Calu3 (cell line): Measurements from ENCODE around the gene GALNS. TPM values are rescaled to one million over a fixed set of nuclear protein-coding genes. Genes with fewer than 3 reads are reported as not detected.

Source experiments
- Bru-seq: library from RNA; stranded (reverse); fragments of 400-500 nt; gene quantifications from one replicate; lab custom pipeline; 2021; lab: Mats Ljungman, UMichigan
- BruChase-seq, 2 experiments: library from RNA; stranded (reverse); fragments of 400-500 nt; gene quantifications; one replicate each; lab custom pipeline; 2021; lab: Mats Ljungman, UMichigan
- BruUV-seq: library from RNA; stranded (reverse); fragments of 400-500 nt; replicated peaks from 2 replicates; lab custom pipeline; 2021; lab: Mats Ljungman, UMichigan
- CTCF ChIA-PET: fragments of 300-600 bp; sonication (Branson Sonifier 250); formaldehyde crosslinking; loops from one replicate; lab custom pipeline; 2022; ENCODE audit warnings: antibody characterized with exemption; lab: Charles Lee
- DNase-seq: peaks from one replicate; pipeline ENCODE4 v3.0.0; 2022
- H3K27ac Mint-ChIP-seq: one replicate; pipeline ENCODE4 v1.8.0; 2022; ENCODE audit warnings: mixed read lengths; ENCODE audit not compliant: unreplicated experiment
- H3K27me3 Mint-ChIP-seq: one replicate; pipeline ENCODE4 v1.8.0; 2022; ENCODE audit warnings: mixed read lengths; ENCODE audit not compliant: unreplicated experiment
- H3K36me3 Mint-ChIP-seq: one replicate; pipeline ENCODE4 v1.8.0; 2022; ENCODE audit warnings: mild to moderate bottlenecking, moderate library complexity, mixed read lengths; ENCODE audit not compliant: insufficient read depth, unreplicated experiment
- H3K4me1 Mint-ChIP-seq: one replicate; pipeline ENCODE4 v1.8.0; 2022; ENCODE audit warnings: mild to moderate bottlenecking, low read depth, mixed read lengths; ENCODE audit not compliant: unreplicated experiment
- H3K4me3 Mint-ChIP-seq: one replicate; pipeline ENCODE4 v1.8.0; 2022; ENCODE audit warnings: mild to moderate bottlenecking, low read depth, moderate library complexity, mixed read lengths; ENCODE audit not compliant: unreplicated experiment
- H3K9me3 Mint-ChIP-seq: one replicate; pipeline ENCODE4 v1.8.0; 2022; ENCODE audit warnings: low read depth, mixed read lengths; ENCODE audit not compliant: unreplicated experiment
- CTCF ChIP-seq: fragments of 200-600 bp; IDR thresholded peaks from one replicate; pipeline ENCODE4 v1.8.0; 2022; ENCODE audit warnings: antibody characterized with exemption; ENCODE audit not compliant: unreplicated experiment
- intact Hi-C: fragments of 100-400 bp; cut with micrococcal nuclease; formaldehyde crosslinking; loops from one replicate; pipeline ENCODE4 v1.10.0; 2022; ENCODE audit not compliant: unreplicated experiment
- long read RNA-seq: library from polyadenylated mRNA; stranded (forward); transcript quantifications from one replicate; pipeline ENCODE4 v2.0.0, GENCODE V29; 2022
- total RNA-seq: library from RNA; stranded (reverse); gene quantifications from 2 replicates; pipeline ENCODE4 v1.2.3, GENCODE V29; 2022

Gene GALNS
- total RNA-seq (50.4 and 55.0 TPM in 2 replicates), Bru-seq, nascent RNA (percentile 50 among the genes with signal in this experiment), BruChase-seq, experiment 1, labeled RNA remaining after a 6-hour chase (percentile 73 among the genes with signal in this experiment), BruChase-seq, experiment 2, labeled RNA remaining after a 2-hour chase (percentile 68 among the genes with signal in this experiment)
- long read RNA-seq, full-length matches to known transcripts, result 57 of 84 reads
- long read RNA-seq, partial matches to known transcripts, result 11 of 84 reads
- long read RNA-seq, other reads (novel, unspliced or antisense), result 16 of 84 reads

- no TSS peak for BruUV-seq
- H3K9me3 Mint-ChIP-seq, result no peaks in the 10 kb centered on the region
- TF ChIP-seq CTCF, result no peak
- peak; percentile 100 for DNase-seq
- H3K4me1 Mint-ChIP-seq, result peaks cover 17% of the 10 kb centered on the region
- CTCF ChIA-PET, result interaction anchor here (0.5 to 1.9 kb wide), 10 partner anchors 23 to 310 kb away, joined by 3 to 15 read pairs (median 6); partner anchors contain the start of gene APRT
- peak within 1 kb of the TSS; percentile 89 for H3K4me3 Mint-ChIP-seq
- peaks cover 23% of the 10 kb centered on the region for H3K36me3 Mint-ChIP-seq
- intact Hi-C loops, result no loop called here
- peak within 1 kb of the TSS; percentile 97 for H3K27ac Mint-ChIP-seq
- no peaks in the 10 kb centered on the region for H3K27me3 Mint-ChIP-seq
These were observed at the start of gene GALNS, which contains the start of gene TRAPPC2L for GRCh38 chr16:88856828-88857727. Gene GALNS (minus strand): TSS chr16:88856947. CDS start chr16:88856877, 70 bp downstream. Gene TRAPPC2L (plus strand): TSS chr16:88857127. CDS start chr16:88857151, 24 bp downstream.

- peaks cover 4% of the 10 kb centered on the region for H3K36me3 Mint-ChIP-seq
- intact Hi-C loops, result no loop called here
- H3K9me3 Mint-ChIP-seq, result no peaks in the 10 kb centered on the region
- no peak for TF ChIP-seq CTCF
- peaks cover 69% of the 10 kb centered on the region for H3K27me3 Mint-ChIP-seq
- DNase-seq, result no peak
- CTCF ChIA-PET, result interaction anchor here (0.7 kb wide), 1 partner anchor 32 kb away, joined by 6 read pairs; no protein-coding TSS in a partner anchor
- no peak overlapping the region for H3K4me3 Mint-ChIP-seq
- H3K27ac Mint-ChIP-seq, result no peak overlapping the region
- BruUV-seq, result no TSS peak
- peaks cover 8% of the 10 kb centered on the region for H3K4me1 Mint-ChIP-seq
These were observed 49.3 kb upstream of the GALNS start for GRCh38 chr16:88906020-88906419.

GRCh38 chr16:88905563-88905962 is 48.8 kb upstream of the GALNS start:
- intact Hi-C loops, result no loop called here
- no peak for TF ChIP-seq CTCF
- Mint-ChIP-seq H3K4me1 (peaks cover 7% of the 10 kb centered on the region), H3K9me3 (no peaks in the 10 kb centered on the region), H3K36me3 (peaks cover 4% of the 10 kb centered on the region), H3K27ac (no peak overlapping the region), H3K4me3 (no peak overlapping the region), H3K27me3 (peaks cover 69% of the 10 kb centered on the region)
- CTCF ChIA-PET, result interaction anchor here (0.6 to 0.7 kb wide), 3 partner anchors 32 to 440 kb away, joined by 5 to 6 read pairs (median 5); no protein-coding TSS in a partner anchor
- BruUV-seq, result no TSS peak
- no peak for DNase-seq

- no TSS peak for BruUV-seq
- TF ChIP-seq CTCF, result no peak
These were observed 48.1 kb upstream of the GALNS start for GRCh38 chr16:88904676-88905365.

More at GRCh38 chr16:88904676-88905365, 48.1 kb upstream of the GALNS start:
- CTCF ChIA-PET, result interaction anchor here (0.6 kb wide), 2 partner anchors 185 to 441 kb away, joined by 5 read pairs; no protein-coding TSS in a partner anchor
- no peak for DNase-seq
- no peaks in the 10 kb centered on the region for H3K4me1 Mint-ChIP-seq
- peaks cover 4% of the 10 kb centered on the region for H3K36me3 Mint-ChIP-seq
- H3K27ac Mint-ChIP-seq, result no peak overlapping the region
- intact Hi-C loops, result no loop called here
- peaks cover 65% of the 10 kb centered on the region for H3K27me3 Mint-ChIP-seq
- H3K4me3 Mint-ChIP-seq, result no peak overlapping the region
- no peaks in the 10 kb centered on the region for H3K9me3 Mint-ChIP-seq
